GM18907 (cell line): ENCODE measurements around the gene SH2D5.

ENCODE experiments used
- ATAC-seq: cut with Tn5 transposase; IDR thresholded peaks from one replicate; pipeline ENCODE4 v1.9.1; 2021; ENCODE audit warnings: mild to moderate bottlenecking, moderate library complexity; ENCODE audit not compliant: unreplicated experiment

Gene SH2D5

GRCh38 chr1:20715406-20715805 is 17.1 kb downstream of the SH2D5 start:
- no peak for ATAC-seq

- no peak for ATAC-seq
Observed at GRCh38 chr1:20713440-20713839, 19.1 kb downstream of the SH2D5 start.

- no peak for ATAC-seq
Observed at GRCh38 chr1:20712215-20712577, 20.3 kb downstream of the SH2D5 start.

GRCh38 chr1:20711285-20712214 is 21.0 kb downstream of the SH2D5 start:
- no peak for ATAC-seq

- ATAC-seq: no peak
Observed at GRCh38 chr1:20710469-20711284, 21.8 kb downstream of the SH2D5 start.

GRCh38 chr1:20709868-20710267 is 22.6 kb downstream of the SH2D5 start:
- ATAC-seq: no peak

GRCh38 chr1:20708891-20709290 is 23.6 kb downstream of the SH2D5 start:
- ATAC-seq: no peak

GRCh38 chr1:20708057-20708456 is 24.4 kb downstream of the SH2D5 start:
- ATAC-seq: no peak

GRCh38 chr1:20706841-20707240 is 25.7 kb downstream of the SH2D5 start:
- no peak for ATAC-seq

- ATAC-seq: no peak
Observed at GRCh38 chr1:20705203-20705755, 27.2 kb downstream of the SH2D5 start.

GRCh38 chr1:20704390-20705202 is 27.9 kb downstream of the SH2D5 start:
- no peak for ATAC-seq

GRCh38 chr1:20703124-20703756 is 29.3 kb downstream of the SH2D5 start:
- no peak for ATAC-seq

GRCh38 chr1:20702416-20702815 is 30.1 kb downstream of the SH2D5 start:
- ATAC-seq: no peak

GRCh38 chr1:20701847-20702246 is 30.7 kb downstream of the SH2D5 start:
- ATAC-seq: no peak

GRCh38 chr1:20701446-20701845 is 31.1 kb downstream of the SH2D5 start:
- no peak for ATAC-seq

- ATAC-seq: no peak
Observed at GRCh38 chr1:20700636-20701215, 31.8 kb downstream of the SH2D5 start.

GRCh38 chr1:20699558-20699957 is 32.9 kb downstream of the SH2D5 start:
- no peak for ATAC-seq

- ATAC-seq: no peak
Observed at GRCh38 chr1:20698195-20698910, 34.1 kb downstream of the SH2D5 start.

GRCh38 chr1:20697563-20697962 is 34.9 kb downstream of the SH2D5 start:
- ATAC-seq: no peak
